LoVo (cell line): ENCODE results near the gene CREB3.

Experiments used
- DNase-seq: peaks from one replicate; pipeline ENCODE4 v3.0.0-alpha.2; 2016; ENCODE audit warnings: low spot score

CREB3 gene

DNA sequence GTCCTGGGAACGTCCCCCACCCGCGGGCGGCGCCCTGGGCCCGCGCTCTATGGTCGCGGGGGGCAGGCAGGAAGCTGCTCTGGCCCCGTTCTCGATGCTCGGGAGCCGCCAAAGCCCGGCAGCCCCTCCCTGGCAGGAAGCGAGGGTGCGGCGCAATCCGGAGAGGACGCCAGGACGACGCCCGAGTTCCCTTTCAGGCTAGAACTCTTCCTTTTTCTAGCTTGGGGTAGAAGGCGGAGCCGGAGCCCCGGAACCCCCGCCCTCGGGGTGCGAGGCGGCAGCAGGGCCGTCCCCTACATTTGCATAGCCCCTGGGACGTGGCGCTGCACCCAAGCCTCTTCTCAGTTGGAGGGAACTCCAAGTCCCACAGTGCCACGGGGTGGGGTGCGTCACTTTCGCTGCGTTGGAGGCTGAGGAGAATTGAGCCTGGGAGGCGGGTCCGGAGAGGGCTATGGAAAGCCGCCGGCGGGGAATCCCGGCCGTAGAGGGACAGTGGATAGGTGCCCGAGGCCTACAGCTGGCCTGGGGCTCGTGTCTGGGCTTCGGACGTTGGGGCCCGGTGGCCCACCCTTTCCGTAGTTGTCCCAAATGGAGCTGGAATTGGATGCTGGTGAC, at the start of gene CREB3, which contains the start of gene TLN1:
CREB3 (plus strand) TSS at position 482 of the 615 bp plus-strand sequence; CDS start at position 589, 107 bp downstream.
TLN1 (minus strand) TSS at position 11 of the 615 bp plus-strand sequence. CDS start 6,501 bp downstream, outside the sequence.
- peak; percentile 97 for DNase-seq

- no peak for DNase-seq
These were observed 49.1 kb upstream of the CREB3 start for GRCh38 chr9:35683323-35683722.

DNA sequence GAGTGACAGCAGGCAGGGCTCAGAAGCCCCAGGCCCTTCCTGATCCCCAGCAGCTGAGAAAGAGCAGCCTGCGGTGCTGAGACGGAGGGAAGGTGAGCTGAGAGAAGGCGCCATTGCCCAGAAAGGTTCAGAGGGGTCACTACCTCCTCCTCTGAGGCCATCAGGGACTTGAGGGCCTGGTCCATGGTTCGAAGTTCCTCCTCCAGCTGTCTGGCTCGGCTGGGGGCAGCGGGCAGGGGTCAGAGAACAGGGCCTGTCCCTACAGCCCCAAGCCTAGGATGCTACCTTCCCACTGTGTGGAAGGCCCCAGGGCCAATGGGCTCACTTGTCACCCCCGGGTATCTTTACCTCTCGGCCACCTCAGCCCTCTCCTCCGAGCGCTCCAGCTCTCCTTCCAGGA, 47.5 kb upstream of the CREB3 start:
- DNase-seq = no peak

GRCh38 chr9:35685506-35685905, 47.0 kb upstream of the CREB3 start:
- DNase-seq = no peak

DNA sequence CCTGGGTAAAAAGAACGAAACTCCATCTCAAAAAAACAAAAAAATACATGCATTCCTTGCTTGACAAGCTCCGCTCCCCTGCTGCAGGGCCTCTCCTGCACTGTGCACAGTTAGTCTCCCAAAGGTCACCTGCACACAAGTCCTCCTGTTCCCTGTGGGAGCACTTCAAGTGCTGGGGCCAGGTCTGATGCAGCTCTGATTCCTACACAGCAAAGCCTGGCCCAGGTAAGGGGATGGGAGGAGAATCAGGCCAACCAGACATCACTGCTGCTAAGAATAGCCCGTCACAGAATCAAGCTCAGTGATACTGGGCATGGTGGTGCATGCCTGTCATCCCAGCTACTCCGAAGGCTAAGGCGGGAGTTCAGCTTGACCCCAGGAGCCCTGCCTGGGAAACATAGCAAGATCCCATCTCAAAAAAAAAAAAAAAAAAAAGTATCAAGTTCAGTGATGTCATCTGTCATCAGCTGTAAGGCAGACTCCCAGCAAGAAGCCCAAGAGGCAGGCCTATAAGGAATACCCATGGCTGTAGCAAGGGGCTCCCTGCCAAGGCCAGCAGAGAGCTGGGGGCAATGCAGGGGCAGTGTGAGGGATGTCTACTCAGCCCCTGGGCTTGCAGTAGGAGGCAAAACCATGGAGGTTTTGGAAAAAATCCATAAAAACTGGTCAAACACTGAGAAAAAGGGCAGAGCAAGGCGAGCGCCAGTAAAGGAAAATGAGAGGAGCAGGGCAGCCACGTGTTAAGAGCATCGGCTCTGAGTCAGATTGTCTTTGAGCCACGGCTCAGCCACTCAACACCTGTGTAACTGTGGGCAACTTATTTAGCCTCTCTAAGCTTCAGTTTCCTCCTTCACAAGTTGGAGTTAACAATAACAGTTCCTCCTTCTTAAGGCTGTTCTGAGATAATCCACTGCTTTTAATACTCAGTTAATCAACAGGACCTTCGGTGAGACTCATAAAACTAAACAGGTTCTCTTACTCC, 46.0 kb upstream of the CREB3 start:
- no peak for DNase-seq

DNA sequence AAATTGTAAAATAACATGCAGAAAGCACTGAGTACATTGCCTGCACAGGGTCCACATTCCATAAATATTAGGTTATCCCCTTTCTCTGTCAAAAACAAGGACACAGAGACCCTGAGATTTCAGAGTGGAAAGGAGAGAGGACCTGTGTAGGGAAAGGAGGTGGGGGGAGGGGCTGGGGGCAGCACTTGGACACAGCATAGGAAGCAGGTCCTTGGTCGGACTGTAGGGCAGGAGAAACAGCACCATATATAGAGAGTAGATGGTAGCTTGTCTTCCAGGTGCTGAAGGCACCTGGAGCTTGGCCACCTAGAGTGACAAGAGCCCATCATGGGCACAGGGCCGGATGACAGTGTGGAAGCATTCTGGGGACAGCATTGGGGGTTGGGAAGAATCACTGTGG, 45.2 kb upstream of the CREB3 start:
- no peak for DNase-seq

DNA sequence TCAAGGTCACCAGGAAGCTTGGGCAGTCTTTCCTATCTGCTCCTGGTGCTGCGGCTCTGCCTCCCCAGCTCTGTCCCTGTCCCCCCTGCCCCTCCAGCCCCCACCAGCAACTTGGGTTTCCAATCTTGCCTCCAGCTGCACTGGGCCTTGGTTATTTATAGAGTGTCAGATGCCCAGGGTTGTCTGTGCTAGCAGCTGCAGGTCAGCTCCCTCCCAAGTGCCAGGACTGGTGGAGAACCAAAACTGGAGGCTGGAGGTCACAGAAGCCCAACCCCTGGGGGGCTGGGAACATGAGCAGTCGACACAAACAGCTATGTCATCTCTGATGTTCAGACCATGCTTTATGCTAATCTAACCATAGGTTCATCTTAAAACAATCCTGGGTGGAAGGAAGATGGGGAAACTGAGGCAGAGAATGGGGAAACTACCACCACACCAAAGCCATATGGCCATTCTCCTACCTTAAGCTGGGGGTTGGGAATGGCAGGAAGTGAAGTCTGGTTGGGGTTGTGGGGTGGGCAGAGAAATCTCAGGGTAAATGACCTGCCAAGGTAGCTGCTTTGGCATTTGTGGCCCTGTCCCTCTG, 44.4 kb upstream of the CREB3 start:
- no peak for DNase-seq

GRCh38 chr9:35688558-35689541, 43.6 kb upstream of the CREB3 start:
- DNase-seq = no peak

GRCh38 chr9:35689542-35690293, 42.7 kb upstream of the CREB3 start, which contains the start of gene TPM2:
TSS of gene TPM2 (minus strand) at chr9:35689925. CDS start at chr9:35689817, 108 bp downstream.
- DNase-seq = no peak

DNA sequence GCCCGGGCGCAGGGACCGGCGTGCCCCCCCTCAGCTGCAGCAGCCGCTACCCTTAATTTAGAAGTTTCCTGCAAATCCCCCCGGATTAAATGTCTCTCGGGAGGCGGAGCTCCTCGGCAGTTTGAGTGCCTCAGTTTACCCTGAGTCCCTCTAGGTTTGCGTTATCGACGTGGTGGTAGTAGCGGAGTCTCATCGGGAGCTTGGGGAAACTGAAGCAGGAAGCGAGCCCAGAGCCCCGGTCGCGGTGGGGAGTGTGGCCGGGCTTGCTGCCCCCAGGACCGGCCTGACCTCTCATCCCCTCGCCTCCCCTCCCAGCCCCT, 42.2 kb upstream of the CREB3 start:
- no peak for DNase-seq

GRCh38 chr9:35690614-35691333, 41.7 kb upstream of the CREB3 start:
- DNase-seq = peak; percentile 11

GRCh38 chr9:35691334-35691650, 41.2 kb upstream of the CREB3 start:
- no peak for DNase-seq

GRCh38 chr9:35691757-35692301, 40.6 kb upstream of the CREB3 start:
- no peak for DNase-seq

- no peak for DNase-seq
These were observed 36.5 kb upstream of the CREB3 start for GRCh38 chr9:35695943-35696401.

DNA sequence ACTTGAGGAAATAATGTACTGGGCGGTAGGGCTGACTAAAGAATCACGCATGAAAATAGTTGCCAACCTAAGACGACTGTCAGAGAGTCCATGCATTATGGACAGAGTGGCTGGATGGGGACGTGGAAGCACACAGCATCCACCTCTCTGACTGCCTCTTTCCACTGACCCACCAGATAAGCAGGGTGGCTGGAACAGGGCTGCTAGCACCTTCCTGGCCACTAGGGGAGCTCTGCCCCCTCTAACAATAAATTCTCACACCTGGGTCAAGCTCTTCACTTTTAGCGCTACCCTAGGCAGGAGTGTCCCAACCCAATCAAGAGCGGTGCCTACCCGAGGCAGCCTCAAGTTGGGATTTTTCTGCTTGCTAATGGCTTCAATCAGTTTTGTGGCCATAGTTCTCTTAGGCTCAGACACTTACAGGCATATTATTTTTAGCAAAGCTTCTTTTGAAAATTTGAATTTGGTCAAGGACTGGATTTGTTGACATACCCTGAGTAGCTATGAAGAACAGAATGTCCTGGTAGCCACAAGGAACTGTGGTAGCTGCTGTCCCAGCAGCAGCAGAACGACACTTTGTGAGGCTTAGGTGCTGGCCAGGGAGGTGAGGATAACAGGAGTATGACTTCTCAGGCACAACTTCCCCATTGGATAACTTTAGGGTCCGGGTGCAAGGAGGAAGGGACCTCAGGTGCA, 35.8 kb upstream of the CREB3 start:
- peak; percentile 65 for DNase-seq

DNA sequence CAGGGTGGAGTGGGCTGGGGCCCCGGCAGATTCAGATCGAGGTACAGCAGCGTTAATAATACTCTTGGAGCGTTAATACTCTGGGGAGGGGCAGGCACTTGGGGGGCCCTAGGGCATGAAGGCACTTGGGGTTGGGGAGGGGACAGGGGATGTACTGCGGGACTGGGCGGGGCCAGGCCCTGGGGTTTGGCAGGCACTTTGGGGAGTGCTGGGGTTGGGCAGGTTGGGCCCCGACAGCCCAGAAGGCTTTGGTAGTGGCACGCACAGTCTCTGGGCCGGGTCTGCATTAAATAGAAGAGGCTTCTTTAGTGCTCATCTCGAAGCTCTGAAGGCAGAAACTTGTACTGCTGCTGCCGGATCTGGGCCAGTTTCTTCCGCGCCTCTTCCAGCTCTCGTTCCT, 35.0 kb upstream of the CREB3 start:
- DNase-seq = no peak

GRCh38 chr9:35698231-35698630, 34.2 kb upstream of the CREB3 start:
- no peak for DNase-seq

GRCh38 chr9:35700031-35700430, 32.4 kb upstream of the CREB3 start:
- no peak for DNase-seq

GRCh38 chr9:35700942-35701341, 31.5 kb upstream of the CREB3 start:
- no peak for DNase-seq
